Activated naive CD4-positive, alpha-beta T cell (primary cell): ENCODE data around the gene PHF20.
"Not testable (repeated sequence)": the region's sequence is repeated elsewhere in the genome, so short reads cannot be mapped to it uniquely, and the experiment has no call there.

Experiments
- DNase-seq, 4 experiments: peaks; one replicate each; lab custom pipeline; 2025; lab: John Stamatoyannopoulos, UW

Gene PHF20

DNA sequence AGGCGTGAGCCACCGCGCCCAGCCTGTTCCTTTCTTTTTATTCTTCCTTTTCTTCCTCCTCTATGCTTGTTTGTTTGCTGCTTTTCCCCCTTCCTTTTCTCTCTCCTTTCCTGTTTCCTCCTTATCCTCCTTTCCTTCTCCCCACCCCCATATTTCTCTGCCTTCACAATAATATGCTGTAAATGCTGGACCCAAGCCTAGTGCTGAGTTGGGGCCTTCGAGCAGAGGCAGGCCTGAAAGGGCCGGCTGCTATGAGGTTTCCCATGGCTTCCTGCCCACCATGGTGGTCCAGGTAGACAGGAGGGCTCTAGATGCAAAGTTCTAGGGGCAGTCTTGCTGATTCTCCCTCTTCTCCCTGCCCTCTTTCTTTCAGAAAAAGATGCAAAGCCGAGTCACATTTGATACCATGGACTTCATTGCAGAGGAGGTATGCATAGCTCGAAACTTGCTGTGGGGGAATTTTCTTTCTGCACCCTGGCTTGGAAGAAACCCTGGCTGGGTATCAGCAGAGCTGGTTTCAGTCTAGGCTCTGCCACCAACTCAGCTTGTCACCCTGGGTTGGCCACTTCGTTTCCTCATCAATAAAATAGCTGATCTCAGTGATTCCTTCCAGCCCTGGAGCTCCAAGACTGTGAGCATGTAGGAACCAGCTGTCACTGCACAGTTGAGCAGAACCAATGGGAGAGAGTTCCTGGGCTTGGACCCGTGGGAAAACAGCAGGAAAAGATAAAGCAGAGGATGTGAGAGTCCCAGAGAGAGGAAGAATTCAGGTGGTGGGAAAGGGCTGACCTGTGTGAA, 204.0 kb downstream of the PHF20 start:
- no peak for DNase-seq

DNA sequence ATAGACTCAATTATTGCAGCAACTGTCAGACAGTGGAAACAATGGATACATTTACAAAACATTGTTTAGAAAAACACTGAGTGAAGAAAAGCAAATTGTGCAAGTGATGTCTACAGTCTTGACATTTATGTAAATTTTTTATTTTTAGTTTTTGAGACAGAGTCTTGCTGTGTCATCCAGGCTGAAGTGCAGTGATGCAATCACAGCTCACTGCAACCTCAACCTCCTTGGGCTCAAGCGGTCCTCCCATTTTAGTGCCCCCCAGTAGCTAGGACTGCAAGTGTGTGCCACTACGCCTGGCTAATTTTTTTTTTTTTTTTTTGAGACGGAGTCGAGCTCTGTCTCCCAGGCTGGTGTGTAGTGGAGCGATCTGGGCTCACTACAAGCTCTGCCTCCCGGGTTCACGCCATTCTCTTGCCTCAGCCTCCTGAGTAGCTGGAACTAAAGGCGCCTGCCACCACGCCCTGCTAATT, 206.3 kb downstream of the PHF20 start:
- DNase-seq: no peak

DNA sequence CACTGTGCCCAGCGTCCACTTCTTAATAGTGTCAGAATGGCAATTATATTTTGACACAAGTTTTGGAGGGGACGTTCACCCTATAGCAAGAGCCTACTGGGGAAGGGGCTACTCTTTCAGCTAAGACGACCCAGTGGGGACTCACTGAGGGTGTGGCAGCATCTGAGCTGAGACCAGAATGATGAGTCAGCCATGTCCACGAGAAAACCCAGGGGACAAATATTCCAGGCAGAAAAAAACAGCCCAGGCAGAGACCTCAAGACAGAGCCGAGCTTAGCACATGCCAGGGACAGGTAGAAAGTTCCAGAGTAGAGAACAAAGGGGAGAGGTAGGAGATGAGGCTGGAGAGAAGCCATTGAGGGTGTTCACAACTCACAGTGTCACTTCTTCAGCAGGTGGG, 207.7 kb downstream of the PHF20 start:
- no peak for DNase-seq

DNA sequence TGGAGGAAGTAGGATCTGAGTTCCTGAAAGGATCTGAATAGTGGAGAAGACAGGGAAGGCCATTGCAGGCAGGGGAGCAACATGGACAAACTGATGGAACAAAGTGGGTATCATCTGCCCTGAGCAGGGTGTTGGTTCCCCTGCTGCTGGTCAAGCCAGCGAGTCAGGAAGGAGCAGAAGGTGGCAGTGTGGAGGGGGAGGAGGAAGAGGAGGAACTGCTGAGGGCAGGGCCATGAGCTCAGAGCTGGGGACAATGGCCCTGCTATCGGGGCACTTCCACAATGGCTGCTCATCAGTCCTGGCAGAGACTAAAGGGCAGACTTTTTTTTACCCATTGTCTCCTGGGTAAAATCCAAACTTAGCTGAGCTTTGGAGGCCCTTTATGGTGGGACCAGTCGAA, 210.2 kb downstream of the PHF20 start:
- DNase-seq: no peak

DNA sequence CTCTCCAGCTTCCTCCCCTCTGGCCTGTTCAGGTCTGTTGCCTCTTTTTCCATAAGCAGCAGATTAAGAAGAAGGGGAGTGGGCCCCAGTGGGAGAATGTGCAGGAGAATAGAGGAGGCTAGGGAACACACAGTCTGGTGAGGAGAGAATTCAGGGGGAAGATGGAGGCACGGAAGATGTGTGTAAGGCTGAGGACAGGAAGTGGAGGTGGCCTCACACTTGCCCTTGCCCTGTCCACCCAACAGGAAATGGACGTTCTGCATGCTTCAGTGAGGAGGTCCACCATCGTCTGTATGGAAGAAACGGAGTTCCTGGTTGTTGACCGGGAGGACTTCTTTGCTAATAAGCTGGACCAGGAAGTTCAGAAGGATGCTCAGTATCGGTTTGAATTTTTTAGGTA, 212.6 kb downstream of the PHF20 start:
- DNase-seq: no peak

DNA sequence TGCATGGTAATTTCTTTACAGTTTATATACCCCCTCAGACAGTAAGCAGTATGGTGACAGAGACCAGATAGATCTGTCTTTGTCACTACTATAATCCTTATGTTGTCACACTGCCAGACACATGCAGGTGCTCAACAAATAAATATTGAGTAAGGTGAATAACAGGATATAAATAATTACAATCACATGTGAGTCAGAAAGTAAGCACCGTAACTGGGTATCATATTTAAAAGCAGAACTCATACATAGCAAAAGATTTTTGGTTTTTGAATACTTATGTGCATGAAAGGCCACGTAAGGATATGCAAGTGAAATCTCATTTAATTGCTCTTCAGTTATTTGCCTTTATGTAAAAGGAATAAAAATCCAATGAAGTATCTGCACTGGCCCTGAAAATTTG, 214.0 kb downstream of the PHF20 start:
- no peak for DNase-seq

DNA sequence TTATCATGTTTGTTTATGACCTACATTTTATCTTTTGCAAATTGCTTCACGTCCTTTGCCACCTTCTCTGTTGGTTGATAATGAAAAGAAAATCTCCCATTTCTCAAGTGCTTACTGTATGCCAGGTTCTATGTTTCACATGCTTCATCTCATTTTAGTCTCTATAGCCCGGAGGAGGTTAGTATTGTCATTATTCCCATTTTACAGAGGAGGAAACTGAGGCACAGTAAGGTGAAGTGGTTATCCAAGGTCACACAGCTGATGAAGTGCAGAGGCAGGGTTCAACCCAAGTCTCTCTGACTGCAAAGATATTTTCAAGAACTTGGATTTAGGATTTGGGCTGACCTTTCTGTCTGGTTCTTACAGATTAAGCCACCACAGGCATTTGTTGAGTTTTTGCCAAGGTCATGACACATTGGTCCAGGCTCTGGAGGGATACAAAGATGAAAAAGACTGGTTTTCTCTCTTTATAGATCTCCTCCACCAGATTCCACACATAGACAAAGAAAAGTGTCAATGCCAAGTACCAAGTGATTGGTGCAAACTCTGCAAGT, 217.2 kb downstream of the PHF20 start:
- DNase-seq: no peak

DNA sequence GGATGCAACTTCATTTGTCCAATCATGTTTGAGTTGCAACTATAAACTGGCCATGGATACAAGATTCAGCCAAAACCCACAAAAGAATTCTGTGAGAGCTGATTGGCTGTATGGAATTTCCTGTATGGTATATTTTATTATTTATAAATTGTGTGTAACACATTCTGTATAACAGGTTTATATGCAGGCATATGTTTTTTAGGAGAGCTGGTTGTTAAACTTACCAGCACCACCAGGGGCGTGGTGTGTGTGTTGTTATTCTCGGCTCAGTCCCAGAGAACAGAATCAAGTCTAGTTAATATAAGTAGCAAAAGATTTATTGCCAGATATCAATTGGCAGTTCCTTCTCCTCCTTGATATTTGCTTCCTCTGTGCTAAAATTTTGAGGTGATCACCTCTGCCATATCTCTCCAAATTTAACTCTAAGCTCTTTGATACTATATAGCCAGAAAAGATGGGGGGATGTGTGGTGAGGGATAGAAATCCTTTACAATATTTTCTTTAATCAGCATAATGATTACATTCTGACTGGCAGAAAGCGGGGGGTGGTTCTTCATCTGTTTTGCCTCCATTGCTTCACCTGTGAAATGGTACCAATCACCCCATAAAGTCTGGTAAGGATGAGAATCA, 219.4 kb downstream of the PHF20 start:
- peak in 1 of 4 experiments; percentile 1 for DNase-seq

DNA sequence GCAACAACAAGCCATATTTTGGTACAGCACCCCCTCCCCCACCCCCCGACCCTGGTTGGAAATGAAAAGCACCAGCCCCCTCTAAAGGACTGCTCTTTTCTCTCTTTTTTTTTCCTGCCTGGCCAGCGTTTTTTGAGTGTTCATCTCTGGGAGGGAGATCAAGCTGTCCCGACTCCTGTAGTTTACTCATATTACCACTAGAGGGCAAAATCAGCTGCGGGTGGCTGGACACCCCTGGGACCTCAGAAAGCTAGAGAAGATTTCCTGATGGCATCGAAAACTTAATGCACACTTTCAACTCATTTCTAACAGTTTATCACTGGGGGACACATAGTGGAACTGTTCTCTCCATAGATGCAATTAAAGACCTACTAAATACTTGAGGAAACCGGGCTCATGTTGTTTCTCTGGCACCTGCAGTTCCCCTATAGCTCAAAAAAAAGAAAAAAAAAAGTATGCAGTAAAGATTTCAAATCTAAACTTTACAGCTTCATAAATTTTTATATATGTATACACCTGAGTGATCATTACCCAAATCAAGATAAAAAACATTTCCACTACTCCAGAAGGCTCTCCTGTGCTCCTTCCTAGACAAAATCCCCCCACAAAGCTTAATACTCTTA, 221.0 kb downstream of the PHF20 start:
- DNase-seq: peak in 2 of 4 experiments; percentile 13 to 26

DNA sequence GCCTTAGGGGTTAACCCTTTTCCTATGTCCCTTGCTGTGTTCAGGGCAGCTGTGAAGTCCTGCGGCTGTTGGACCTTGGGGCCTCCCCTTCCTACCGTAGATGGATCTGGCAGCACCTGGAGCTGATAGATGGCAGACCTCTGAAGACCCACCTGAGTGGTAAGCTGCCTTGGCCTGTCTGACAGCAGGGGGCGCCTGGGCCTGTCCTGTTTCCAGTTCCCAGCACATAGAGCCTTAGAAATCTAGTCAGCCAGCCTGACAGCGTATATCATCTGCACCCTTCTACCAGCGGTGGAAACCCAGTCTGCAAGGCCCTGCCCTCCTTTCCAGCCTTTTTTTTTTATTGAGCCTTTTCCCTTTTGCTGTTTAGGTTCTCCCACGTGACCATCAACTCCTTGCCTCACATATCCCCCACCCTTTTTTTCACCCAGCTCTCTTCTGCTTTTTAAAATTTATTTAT, 223.2 kb downstream of the PHF20 start:
- peak; percentile 50 to 84 (median 68) for DNase-seq

DNA sequence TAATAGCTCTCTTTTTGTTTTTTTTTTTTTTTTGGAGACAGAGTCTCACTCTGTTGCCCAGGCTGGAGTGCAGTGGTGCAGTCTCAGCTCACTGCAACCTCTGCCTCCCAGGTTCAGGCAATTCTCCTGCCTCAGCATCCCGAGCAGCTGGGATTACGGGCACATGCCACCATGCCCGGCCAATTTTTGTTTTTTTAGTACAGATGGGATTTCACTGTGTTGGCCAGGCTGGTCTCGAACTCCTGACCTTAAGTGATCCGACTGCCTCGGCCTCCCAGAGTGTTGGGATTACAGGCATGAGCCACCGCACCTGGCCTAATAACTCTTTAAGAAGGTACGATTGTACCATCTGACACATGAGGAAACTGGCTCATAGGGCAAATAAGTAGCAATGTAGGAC, 224.7 kb downstream of the PHF20 start:
- DNase-seq: not testable (repeated sequence)
